Stimulated activated CD4-positive, alpha-beta T cell treated with anti-CD3 and anti-CD28 coated beads, Interleukin-4, amount 100 ng/mL, for 4 hours (primary cell): ENCODE measurements around the gene LRRFIP2.
"Not testable (repeated sequence)": the region's sequence is repeated elsewhere in the genome, so short reads cannot be mapped to it uniquely, and the experiment has no call there.

Experiments used
- DNase-seq, 2 experiments: peaks; one replicate each; pipeline ENCODE4 v3.0.0-alpha.2; 2020

The LRRFIP2 gene

DNA sequence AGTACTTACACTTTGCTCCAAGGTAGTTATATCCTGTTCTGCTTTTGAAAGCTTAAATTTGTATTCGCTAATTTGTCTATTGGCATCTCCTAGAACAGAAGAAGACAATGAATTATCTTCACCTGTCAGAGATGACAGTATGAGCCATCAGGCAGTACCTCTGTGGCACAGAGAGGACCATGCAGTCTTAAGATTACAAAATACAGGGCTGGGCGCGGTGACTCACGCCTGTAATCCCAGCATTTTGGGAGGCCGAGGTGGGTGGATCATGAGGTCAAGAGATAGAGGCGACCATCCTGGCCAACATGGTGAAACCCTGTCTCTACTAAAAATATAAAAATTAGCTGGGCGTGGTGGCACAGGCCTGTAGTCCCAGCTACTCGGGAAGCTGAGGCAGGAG lies 119.3 kb downstream of the LRRFIP2 start:
- not testable (repeated sequence) for DNase-seq

DNA sequence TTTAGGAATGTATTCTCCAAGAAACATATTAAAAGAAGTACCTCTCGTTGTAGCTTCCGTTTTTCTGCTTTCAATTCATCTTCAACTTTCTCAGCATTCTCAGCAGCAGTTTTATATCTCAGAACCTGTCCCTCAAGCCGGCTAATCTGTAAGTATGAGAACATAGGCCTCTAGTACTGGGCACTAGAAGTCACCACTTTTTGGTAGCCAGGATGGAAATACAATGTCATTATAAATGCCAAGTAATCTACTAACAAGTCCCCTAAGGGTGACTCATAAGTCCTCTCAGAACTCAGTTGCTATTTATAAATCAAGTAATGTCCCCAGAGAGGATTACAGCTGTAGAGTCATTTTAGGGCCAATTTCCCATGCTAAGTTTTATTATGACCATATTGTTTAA lies 120.0 kb downstream of the LRRFIP2 start:
- DNase-seq: no peak

DNA sequence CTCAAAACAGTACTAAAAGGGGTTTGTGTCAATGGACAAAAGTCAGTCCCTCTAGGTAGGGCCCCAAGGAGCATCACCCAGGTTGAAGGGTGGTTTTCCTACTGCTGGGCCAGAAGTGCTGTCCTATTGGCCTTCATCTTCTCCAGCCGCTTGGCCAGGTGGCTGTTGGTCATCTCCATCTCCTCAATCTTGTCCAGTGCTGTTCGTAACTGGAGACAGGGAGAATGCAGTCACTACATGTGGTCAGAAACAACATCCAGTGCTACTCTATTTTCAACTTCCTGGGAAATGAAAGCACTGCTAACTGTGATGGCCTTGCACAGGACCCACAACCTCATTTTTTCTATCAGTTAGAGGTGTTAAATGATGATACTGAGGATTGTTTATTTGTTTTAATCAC lies 120.6 kb downstream of the LRRFIP2 start:
- no peak for DNase-seq

DNA sequence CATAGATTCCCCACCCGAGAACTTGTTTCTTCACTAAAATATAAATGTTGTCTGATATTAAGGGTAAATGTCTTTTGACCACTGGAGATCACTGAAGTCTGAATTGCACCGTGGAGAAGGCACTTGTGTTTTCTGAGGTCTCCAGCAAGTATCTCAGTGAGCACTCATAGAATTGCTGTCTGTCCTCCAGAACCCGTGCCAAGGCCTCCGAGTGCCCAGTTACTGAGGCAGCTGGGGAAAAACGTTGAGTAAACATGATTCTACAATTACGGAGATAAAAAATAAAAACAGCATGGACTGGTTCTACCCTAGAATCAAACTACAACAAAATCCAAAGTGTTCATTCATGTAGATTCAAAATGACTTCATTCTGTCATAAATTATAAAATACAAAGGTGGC lies 121.0 kb downstream of the LRRFIP2 start:
- DNase-seq: no peak

DNA sequence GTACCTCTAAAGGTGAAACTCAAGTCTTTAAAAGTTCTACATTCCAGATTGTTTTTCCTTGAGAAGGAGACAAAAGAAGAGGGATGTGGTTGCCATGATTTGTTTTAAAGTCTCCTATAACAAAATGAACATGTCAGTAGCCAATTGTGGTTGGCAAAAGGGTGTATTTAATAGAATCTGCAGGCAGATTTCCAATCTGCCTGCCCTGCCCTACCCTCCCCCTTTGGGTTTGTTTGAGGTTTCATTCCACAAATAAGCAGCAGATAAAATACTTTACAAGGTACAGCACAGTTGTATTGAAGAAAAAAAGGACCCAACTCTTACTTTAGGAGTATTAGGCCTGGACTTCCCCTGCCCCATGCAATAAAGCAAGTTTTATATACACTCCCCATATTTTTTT lies 121.5 kb downstream of the LRRFIP2 start:
- DNase-seq: no peak

DNA sequence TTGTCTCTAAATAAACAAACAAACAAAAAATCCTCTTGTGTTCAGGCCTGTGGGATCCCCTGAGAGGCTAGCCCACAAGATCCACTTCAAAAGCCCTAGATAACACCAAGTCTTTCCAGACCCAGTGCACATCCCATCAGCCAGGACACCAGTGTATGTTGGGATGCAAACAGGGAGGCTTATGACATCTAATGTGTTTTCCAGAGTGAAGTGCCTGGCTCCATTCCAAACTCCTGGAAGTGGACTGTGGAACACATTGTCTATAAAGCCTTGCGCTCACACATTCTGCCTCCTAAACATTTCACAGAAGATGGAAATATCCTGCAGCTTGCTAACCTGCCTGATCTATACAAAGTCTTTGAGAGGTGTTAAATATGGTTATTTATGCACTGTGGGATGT lies 124.1 kb downstream of the LRRFIP2 start:
- DNase-seq: no peak

DNA sequence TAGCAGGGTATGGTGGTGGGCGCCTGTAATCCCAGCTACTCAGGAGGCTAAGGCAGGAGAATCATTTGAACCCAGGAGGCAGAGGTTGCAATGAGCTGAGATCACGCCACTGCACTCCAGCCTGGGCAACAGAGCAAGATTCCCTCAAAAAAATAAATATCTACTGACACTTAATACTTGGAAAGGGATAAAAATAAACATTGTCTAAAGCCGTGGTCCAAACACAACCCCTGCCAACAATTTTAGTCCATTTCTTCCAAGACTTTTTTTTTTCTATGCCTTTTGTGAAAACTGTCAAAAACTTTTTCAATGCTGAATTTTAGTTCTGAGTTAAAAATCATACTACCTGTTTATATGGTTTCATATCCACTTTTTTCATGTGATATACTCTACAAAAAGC lies 131.7 kb downstream of the LRRFIP2 start:
- DNase-seq: not testable (repeated sequence)

DNA sequence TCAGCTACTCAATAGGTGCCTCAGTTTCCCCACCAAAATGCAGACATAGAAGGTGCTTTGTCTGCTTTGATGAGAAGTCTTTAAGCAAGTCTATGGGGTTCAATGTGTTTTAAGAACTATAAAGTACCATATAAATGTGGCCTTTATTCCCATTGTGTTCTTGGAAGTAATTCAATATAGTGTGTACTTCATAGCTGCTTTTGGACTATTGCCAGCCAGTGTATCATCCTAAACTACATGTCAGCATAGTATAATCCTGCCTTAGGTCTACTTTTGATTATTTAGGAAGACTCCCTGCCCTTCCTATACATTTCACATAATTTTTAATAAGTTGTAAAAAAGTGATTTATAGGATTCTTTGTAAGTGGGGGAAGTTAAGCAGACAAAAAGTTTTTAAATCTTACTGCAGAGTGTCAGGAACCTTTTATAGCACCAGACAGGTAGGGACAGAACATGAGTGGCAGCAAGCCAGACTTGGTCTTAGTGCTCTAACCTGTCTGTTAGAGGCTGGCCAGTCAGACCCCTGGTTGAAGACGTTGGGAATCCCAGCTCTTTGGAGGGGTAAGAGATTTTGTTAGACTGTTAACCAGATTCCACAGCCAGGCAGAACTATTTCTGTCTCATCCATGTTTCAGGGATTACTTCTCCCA lies 132.7 kb downstream of the LRRFIP2 start:
- no peak for DNase-seq

DNA sequence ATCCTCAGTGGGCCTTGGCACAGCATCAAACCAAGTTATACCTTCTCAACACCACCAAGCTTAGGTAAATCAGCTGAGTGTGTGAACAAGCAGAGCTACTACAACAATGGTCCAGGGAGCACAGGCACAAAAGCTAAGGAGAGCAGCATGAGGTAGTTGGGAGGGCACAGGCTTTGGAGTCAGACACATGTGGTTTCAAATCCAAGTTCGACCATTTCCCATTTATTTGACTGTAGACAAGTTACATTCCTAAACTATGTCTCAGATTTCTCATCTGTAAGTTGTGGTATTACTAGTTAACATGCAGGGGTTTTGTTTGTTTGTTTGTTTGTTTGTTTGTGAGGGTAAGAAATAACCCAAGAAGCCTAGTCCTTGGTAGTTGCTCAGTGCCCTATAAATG lies 134.2 kb downstream of the LRRFIP2 start:
- DNase-seq: no peak

DNA sequence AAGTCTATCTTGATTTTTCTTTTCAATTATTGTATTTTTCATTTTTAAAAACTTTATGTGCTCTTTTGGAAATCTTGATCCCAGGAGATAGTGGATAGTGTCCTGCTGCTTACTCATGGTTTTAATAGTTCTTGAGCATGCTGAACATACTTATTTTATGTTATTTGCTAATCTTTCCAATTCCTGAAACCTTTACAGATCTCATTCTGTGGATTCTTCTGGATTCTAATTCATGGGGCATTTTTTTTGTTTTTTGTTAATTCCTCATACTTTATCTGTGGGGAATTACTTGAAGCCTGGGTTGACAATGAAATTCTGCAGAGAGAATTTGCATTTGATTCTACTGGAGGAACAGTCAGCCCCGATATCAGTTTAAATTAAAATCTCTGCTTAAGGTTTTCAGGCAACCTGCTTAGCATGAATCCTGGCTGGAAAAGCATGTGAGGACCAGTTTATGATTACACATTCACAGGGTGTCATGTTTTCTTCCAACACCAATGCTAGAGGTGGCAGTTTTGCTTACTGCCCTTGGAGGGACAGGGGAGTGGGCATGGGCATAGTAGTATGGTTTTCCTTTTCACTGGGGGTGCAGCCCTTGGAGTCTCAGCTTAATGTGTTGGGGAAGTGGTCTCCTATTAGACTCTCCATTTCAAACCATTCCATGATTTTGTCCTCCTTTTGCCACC lies 135.1 kb downstream of the LRRFIP2 start:
- no peak for DNase-seq

DNA sequence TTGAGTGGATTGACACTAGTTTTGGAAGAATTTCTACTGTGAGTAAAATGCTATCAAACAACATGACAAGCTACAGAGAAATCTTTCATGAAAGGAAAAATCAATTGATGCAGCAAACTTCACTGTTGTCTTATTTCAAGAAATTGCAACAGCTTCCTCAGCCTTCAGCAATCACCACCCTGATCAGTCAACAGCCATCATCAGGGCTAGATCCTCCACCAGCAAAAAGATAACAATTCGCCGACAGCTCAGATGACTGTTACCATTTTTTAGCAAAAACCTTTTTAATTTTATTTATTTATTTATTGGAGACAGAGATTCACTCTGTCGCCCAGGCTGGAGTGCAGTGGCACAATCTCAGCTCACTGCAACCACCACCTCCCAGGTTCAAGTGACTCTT lies 137.0 kb downstream of the LRRFIP2 start:
- DNase-seq: no peak

DNA sequence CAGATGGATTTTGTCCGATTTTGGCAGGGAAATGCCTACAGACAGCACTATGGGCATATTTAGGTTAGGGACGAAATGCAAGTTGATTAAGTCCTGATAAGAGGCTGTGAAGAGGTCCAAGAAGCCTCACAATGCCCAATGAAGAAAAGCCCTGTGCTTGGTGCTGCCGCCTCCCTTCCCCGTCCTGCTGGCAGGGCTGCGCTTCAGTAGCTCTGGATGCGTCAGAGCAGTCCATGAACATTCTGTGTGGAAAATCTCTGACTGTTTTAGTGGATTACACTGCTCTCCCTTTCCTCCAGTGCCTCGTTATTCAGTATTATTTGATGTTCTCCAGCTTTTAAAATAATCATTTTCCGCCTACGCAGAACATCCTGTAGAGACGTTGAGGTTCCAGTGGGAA lies 141.4 kb downstream of the LRRFIP2 start:
- no peak for DNase-seq

DNA sequence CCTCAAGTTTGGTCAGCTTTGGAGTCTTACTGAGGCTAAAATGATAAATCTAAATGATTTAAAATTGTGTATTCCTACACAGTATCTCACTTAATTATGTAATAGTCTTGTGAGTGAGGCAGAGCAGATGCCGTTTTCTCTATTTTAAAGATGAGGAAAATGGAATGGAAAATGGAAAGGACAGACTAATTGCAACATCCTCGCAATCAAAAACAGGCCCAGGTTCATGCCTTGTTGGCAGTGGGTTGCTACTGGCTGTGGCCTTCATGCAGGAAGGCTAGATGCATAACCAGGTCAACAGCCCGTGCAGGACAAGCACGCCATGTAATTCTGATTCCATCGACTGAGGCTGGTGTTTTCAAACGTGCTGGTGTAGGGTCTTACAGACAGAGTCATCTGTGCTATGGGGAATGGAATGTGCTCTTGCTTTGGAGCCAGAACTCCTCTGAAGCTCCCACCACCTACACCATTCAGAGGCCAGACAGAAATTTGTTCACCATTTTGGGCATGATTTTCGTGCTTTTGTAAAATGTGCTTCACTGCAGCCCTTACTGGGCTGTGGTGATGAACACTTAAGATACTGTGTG lies 143.2 kb downstream of the LRRFIP2 start:
- no peak for DNase-seq

DNA sequence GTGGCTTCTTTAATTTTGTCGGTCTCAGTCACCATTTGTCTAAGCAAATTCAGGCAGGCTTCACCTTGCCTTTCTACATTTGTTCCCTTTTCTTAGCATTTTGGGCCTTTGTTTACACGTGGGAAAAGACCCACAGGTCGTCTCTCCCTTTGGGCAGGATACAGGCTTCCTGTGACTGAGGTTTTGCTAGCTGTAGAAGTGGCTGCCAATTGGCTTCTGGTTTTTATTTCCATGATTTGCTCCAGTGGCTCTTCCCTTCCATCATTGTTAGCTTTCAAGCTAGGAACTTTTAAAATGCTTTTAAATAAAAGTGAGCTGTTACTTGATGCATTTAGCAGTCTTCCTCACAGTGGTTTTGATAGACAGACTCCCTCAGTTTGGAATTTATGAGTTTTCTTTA lies 143.8 kb downstream of the LRRFIP2 start:
- DNase-seq: no peak

DNA sequence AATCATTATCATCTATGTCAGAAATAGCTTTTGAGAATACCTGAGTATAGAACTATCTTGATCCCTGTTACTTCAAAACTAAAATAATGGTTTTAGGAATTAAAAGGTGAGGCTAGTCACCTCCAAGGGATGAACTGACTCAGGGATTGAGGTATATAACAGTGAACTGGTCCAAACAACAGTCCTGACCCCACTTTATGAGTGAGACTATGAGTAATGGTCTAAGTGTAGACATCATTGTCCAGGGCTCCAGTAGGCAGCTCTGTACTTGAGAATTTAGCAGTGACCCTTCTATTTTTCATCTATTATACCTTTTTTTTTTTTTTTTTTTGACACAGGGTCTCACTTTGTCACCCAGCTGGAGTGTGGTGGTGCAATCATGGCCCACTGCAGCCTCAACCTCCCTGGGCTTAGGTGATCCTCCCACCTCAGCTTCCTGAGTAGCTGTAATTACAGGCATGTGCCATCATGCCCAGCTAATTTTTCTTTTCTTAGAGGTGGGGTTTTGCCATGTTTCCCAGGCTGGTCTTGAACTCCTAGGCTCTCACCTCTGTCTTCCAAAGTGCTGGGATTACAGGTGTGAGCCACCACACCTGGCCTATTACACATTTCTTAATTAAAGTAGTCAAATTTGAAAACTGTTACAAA lies 144.7 kb downstream of the LRRFIP2 start:
- DNase-seq: no peak

DNA sequence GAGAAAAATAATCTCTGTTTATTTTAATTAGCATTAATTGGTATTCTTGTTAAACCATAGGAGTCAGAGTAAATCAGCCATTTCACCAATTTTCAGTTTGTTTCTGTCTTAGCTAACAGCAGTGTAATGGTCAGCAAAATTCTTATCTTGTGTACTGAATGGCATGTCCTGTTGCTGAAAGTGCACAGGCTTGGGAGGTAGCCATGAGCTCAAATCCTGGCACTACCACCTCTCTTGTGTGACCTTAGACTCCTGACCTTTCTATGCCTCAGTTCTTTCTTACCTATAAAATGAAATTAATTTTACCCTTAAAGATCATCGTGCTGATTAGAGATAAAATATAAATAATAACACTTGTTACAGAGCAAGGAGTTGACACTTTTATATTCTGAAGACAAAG lies 145.3 kb downstream of the LRRFIP2 start:
- no peak for DNase-seq

DNA sequence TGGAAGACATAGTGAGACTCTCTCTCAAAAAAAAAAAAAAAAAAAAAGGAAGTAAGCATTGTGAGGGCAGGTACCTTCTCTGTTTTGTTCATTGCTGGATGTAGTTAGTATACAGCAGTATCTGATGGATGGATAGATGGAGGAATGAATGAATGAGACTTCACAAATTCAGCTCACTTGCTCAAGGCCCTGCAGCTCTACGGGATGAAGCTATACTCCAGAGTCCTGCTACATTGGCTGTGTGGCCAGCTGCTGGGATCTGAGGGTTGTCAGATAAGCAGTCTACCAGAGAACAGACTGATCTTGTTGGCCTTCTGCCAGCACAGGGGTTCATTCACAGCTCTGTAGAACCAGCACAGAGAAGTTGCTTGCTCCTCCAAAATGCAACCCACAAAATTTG lies 146.1 kb downstream of the LRRFIP2 start:
- DNase-seq: no peak

DNA sequence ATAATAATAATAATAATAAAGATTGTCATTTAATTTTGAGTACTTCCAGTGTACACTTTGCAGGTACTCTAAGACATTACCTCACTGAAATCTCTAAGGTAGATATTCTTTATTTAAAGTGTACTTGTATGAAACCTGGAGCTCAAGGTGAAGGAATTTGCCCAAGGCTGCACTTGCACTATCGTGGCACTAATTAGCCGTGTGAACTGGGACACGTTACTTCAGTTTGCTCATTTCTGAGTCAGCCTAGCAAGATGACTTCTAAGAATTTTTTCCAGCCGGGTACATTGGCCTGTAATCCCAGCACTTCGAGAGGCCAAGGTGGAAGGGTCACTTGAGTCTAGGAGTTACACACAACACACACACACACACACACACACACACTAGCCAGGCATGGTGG lies 147.5 kb downstream of the LRRFIP2 start:
- no peak for DNase-seq

DNA sequence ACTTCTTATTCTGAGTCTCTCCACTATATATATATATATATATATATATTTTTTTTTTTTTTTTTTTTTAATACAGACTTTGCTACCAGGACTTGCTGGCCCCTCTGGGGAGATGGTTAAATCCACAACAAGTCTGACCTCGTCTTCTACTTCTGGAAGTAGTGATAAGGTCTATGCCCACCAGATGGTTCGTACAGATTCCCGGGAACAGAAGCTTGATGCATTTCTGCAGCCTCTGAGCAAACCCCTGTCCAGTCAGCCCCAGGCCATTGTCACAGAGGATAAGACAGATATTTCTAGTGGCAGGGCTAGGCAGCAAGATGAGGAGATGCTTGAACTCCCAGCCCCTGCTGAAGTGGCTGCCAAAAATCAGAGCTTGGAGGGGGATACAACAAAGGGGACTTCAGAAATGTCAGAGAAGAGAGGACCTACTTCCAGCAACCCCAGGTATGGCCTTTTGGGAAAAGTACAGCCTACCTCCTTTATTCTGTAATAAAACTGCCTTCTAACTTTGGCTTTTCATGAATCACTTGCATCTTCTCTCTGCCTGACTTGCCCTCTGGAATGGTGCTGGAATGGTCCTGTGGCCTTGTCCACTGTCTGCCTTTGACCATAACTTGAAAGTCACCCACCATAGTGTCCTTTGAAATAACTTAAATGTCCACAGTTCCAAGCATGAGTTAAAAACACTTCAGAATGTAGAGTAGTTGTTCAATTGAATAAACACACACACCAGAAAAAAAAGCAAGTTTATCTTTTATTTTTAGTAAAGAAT lies 148.6 kb downstream of the LRRFIP2 start:
- DNase-seq: no peak

DNA sequence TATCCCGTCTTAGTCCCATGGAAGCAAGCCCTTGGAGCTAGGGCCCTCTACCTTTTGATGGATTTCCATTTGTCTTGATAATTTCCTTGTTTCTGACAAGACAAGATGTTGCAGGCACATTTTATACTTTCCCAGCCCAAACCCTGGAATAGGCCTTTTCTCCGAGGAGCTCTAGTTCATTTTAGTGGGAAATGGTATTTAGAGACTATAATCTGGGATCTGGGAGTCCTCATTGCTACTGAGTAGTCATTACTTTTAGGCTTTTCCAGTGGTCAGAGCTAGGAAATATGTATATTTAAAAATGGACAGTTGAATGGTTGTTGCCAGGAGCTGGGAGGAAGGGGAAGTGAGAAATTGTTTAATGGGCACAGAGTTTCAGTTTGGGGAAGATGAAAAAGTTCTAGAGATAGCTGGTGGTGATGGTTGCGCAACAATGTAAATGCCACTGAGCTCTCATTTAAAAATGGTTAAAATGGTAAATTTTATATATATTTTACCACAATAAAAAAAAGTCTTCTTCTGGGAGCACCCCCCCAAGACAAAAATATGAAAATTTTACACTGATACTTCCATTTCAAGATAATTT lies 149.5 kb downstream of the LRRFIP2 start:
- no peak for DNase-seq

DNA sequence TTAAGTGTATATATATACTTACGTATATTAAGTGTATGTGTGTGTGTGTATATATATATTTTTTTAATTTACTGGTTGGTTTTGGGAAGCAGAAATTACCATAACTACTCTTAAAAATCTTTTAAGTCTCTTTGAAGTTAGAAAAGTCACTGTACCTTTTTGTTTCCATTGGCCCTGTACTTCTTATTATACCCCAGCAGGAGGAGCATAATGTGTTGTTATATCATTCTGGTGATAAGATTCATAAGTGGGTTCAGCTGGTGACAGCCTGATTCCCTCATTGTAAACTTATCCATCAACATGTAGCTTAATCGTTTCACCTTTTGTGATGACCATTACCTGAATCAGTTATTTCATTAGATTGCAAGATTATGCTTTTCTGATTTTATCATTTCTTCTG lies 150.3 kb downstream of the LRRFIP2 start:
- DNase-seq: no peak

DNA sequence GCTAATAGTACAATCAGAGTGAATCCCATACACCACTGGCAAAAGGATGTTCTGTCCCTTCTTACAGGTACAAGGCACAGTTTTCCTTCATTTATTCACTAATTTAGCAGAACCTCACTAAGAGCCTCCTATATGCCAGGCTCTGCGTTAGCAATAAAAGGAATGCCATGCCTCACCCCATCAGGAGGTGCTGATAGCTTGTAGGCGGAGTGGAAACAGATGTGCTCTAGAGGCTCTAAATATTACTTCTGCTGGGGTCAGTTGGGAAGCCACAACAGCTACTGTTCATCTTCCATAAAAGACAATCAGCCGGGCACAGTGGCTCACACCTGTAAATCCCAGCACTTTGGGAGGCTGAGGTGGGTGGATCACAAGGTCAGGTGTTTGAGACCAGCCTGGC lies 156.7 kb downstream of the LRRFIP2 start:
- DNase-seq: no peak

DNA sequence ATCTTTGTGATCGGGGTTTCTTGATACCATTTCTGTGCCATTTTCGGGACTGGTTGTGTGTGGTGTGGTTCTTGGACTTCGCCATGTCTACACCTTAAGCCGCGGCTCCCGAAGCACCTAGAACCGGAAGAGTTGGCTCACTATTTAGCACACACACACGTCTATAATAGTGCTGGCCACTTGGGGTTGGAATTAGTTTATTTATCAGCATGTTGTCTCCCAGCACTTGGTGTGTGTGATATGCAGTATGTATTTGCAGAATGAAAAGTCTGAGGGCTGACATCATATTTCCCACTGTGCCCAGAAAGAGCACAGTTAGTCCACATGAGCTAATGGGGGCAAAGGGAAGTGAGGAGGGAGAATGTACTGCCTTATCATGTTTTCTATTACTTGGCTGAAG lies 157.5 kb downstream of the LRRFIP2 start:
- no peak for DNase-seq
